ENCODE data around the gene NANOGP8.

DNA sequence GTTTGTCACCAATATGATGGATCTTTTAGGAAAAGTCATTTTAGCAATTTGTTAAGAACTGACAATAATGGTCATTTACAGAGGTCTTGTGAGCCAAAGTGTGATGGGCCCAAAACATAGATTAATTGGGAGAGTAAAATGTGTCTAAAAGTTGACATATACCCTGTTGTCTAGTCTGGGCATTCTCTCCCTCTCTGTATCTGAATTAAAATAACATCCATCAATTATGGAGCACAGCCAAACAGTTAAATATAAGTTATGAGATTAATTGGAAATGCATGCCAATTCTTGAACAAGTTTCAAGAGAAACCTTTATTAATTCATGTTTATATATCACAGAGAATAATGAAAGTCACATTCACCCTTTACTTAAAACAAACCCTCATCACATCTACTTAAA lies 13.6 kb upstream of the NANOGP8 start:
- TF ChIP-seq CTCF (conservative IDR thresholded peaks at IDR 0.05) (no peak), ZFX (IDR thresholded peaks at IDR 0.05) (no peak)
